HG03066 (cell line): ENCODE results near the gene TPRA1.

Experiments used
- ATAC-seq: cut with Tn5 transposase; IDR thresholded peaks from one replicate; pipeline ENCODE4 v1.9.1; 2021; ENCODE audit warnings: low read depth; ENCODE audit not compliant: unreplicated experiment

Gene TPRA1

GRCh38 chr3:127590593-127591465 is at the start of gene TPRA1:
TSS of gene TPRA1 (minus strand) at chr3:127590733. CDS start at chr3:127580146, 10,587 bp downstream.
- peak; percentile 79 for ATAC-seq

DNA sequence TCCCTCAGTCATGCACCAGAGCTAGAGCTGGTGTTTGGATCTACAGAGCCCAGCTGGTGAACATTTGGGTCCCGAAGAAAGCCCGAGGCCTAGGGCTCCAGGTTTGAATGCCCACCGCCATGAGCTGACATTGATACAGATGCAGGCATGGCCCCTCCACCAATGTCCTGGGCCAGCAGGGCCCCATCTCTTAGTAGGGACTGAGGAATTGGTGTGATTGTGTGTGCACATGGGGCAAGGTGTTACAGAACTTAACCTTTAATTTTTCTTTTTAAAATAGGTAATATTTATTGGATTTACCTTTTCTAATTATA is 49.5 kb upstream of the TPRA1 start:
- no peak for ATAC-seq

GRCh38 chr3:127639173-127640041 is 48.9 kb upstream of the TPRA1 start:
- no peak for ATAC-seq

DNA sequence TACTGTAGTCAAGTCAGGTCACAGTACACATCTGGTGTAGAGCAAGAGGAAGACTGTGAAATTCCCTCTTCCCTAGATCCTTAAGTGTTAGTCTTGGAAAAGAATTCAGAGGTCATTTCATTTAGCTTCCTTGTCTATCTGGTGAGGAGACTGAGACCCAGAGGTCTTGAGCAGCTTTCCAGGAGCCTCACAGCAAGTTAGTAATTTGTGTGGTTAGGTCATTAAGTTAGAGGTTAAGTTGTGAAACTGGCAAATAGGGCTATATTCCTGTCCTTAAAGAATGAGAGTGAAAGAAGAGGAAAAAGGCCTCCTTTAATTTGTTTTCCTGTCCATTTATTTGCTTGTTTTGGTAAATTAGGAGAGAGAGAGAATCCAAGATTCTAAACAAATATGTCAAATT is 47.4 kb upstream of the TPRA1 start:
- ATAC-seq: no peak

DNA sequence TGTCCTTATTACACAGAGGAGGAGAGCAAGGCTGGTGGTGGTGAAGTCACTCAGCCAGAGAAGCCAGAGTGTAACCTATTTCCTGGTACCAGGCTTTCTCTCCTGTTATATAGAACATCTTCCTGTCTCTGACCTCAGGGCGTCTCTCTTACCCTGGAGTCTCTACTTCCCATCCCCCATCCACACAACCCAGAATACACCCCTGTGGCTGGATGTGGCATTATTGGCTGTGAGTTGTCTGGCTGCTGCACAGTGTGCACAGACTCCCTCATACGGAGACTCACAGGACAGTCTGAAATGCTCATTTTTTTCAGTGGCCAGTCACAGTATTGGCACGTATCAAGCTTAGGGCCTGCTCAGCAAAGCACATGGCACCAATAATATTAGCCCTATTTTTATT is 47.0 kb upstream of the TPRA1 start:
- ATAC-seq: no peak

GRCh38 chr3:127634653-127635052 is 44.1 kb upstream of the TPRA1 start:
- no peak for ATAC-seq

DNA sequence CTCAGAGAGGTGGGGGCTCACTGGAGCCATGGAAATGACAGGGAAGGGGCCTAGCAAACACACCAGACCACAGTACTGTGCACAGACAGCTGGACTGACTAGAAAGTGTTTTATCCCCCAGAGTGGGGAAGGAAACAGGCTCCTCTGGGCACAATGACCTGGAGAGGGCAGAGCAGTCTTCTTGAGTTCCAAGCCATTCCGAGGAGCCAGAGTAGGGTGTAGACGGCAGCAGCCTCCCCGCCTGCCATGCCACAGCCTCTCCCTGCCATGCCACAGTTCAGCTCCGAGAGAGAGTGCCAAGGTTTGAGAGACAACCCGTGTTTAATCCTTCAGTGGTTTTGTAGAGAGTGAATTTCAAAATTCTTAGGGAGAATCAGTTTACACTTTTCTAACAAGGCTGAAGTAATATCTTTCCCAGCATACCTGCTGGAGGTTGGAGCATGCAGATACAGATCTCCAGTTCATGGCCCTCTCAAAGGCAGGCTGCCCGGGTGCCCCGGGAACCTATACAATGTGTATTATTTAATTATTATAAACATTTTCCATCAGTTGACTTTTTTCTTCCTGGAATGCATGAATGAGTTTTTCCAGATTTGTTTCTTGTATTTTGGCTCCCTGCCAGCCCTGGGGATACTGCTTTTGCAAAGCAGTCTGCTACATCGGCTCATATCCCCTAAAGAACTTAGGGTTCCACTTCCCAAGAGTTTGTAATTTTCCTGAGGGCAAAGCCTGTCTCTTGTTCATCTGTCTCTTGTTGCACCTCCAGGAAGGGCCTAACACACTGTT is 41.7 kb upstream of the TPRA1 start:
- ATAC-seq: no peak

DNA sequence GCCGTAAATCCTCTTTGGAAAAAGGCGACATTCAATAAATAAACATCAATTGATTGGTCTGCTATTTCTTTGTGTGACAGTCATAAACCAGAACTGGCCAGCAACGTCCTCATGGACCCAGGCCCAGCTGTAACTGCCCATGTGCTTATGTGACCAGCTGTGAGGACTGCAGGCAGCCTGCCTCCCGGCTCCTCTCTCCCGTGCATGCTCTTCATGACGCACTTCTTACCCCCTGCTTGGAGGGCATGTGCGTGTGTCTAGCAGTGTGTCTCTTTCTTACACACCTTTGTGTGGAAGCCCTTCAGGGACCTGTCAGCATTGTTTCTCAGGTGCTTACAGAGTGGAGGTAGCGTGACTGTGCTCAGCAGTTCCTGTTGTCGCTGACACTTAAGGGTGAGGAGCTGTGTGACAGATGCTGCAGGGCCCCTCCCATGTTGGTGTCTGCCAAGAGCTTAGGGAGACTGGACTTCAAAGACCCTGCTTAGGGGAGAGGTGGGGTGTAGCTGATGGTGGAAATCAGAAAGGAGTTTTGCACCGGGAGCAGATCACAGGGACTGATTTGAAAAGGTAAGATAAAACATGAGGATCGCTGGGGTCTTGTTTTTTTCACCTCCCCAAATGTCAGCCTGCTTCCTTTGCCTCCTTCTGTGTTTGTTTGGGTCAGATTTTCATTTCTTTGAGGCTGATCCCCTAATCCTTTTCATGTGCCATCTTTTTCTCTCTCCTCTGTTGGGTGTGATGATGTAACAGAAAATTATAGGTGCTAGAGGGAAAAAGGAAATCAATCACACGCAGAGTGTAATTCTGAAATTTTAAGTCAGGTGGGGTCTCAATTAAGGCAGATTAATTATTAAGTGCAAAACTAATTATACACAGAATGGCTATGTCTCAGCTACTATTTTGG is 40.5 kb upstream of the TPRA1 start:
- no peak for ATAC-seq

- no peak for ATAC-seq
These were observed 39.2 kb upstream of the TPRA1 start for GRCh38 chr3:127629467-127630403.

- ATAC-seq: no peak
These were observed 38.4 kb upstream of the TPRA1 start, which contains the start of gene PODXL2 for GRCh38 chr3:127628788-127629466. TSS of gene PODXL2 (plus strand) at chr3:127629185. CDS start at chr3:127629220, 35 bp downstream.

DNA sequence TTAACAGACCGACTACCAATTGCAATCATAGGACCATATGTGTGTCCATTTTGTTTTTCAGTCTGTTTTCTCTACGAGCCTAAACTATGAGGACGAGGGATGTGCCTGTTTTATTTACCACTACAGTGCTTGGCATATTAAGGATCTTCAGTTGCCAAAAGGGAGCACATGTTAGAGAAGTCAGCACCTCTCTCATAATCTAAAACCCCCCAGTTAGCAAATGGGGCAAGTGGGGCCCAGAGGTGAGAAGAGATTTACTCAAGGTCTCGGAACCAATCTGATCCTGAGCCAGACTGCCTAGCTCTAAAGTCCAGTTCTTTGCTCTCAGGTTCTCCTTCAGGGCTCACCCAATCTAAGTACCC is 37.9 kb upstream of the TPRA1 start:
- no peak for ATAC-seq

DNA sequence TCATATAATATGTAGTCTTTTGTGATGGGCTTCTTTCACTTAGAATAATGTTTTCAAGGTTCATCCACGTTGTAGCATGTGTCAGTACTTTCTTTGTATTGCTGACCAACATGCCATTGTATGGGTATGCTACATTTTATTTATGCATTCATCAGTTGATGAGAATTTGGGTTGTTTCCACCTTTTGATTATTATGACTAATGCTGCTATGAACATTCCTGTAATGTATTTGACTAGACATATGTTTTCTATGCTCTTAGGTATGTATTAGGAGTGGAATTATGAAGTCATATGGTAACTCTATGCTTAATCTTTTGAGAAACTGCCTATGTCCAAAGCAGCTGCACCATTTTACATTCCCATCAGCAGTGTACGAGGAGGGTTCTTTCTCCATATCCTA is 35.3 kb upstream of the TPRA1 start:
- ATAC-seq: no peak

DNA sequence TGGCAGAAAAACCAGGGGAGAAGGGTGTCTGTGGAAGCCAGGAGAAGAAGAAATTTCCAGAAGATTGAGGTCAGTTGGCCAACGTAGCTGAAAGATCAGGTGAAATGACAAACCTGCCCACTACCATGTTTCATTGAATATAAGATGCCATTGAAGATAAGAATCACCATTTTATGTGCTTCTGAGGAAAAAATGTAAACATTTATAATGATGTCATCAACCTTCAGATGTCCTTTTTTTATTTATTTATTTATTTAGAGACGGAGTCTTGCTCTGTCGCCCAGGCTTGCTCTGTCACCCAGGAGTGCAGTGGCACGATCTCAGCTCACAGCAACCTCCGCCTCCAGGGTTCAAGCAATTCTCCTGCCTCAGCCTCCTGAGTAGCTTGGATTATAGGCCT is 33.5 kb upstream of the TPRA1 start:
- ATAC-seq: no peak

GRCh38 chr3:127622772-127623576 is 32.4 kb upstream of the TPRA1 start:
- no peak for ATAC-seq

DNA sequence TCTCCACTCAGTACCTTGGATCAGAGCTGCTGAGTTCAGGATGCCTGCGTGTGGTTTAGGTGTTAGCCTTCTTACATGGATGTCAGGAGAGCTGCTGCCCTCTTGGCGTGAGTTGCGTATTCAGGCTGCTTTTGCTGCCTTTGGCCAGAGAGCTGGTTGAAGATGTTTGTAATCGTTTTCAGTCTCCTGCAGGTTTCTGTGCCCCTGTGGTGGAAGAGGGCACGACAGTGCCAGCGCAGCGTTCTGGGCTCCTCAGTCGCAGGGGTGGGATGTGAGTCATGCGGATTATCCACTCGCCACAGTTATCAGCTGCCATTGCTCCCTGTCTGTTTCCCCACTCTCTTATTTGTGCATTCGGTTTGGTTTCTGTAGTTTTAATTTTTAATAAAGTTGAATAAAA is 31.5 kb upstream of the TPRA1 start:
- no peak for ATAC-seq

DNA sequence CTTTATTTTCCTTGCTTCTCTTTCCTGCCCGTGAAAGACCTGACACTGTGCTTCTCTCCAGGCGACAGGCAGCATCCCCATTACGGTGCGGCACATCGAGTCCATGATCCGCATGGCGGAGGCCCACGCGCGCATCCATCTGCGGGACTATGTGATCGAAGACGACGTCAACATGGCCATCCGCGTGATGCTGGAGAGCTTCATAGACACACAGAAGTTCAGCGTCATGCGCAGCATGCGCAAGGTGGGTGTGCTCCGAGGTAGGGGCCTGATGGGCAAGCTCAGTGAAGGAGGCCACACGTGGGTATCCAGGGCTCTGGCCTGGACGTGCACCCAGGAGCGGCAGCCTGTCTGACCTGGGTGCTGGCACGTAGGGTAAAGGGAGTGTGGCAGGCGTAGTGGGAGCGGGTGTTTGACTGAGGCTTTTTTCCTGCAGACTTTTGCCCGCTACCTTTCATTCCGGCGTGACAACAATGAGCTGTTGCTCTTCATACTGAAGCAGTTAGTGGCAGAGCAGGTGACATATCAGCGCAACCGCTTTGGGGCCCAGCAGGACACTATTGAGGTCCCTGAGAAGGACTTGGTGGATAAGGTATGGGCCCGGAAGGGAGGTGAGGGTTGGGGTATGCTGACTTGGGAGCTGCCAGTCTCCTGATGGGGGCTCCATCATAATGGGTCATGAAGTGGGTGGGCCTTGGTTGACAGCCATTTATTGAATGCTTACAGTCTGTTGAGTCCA is 30.3 kb upstream of the TPRA1 start:
- no peak for ATAC-seq

DNA sequence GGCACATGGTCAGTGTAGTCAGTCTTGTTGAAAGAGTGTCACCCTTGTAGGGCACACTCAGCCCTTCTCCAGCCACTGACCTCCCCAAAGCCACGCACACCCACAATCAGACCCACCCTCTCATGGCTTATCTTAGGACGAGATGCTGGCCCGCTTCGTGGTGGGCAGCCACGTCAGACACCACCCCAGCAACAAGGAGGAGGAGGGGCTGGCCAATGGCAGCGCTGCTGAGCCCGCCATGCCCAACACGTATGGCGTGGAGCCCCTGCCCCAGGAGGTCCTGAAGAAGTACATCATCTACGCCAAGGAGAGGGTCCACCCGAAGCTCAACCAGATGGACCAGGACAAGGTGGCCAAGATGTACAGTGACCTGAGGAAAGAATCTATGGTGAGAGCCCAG is 28.4 kb upstream of the TPRA1 start:
- no peak for ATAC-seq
